ENCODE data around the gene KIF1C. TPM values are rescaled to one million over a fixed set of nuclear protein-coding genes. Genes with fewer than 3 reads are reported as not detected.

The KIF1C gene
- total RNA-seq, 1 donor from 2014 or later: 22.1 TPM

- H3K27ac ChIP-seq: no peak overlapping the region
- Mint-ChIP-seq H3K4me1 (peaks cover 3% of the 10 kb centered on the region), H3K36me3 (no peaks in the 10 kb centered on the region)
Observed at GRCh38 chr17:5033352-5034015, 35.7 kb downstream of the KIF1C start.

GRCh38 chr17:5034063-5034462 lies 36.3 kb downstream of the KIF1C start:
- no peaks in the 10 kb centered on the region for H3K79me2 ChIP-seq (ENCODE audit: low read depth)
- Mint-ChIP-seq H3K4me1 (peaks cover 3% of the 10 kb centered on the region), H3K4me3 (no peak overlapping the region), H3K27me3 (ENCODE audit: insufficient read depth, low read depth) (peaks cover 31% of the 10 kb centered on the region), H3K36me3 (no peaks in the 10 kb centered on the region), H3K9me3 (no peaks in the 10 kb centered on the region), H3K27ac (no peak overlapping the region)
- H4K20me1 ChIP-seq (ENCODE audit: low read depth): no peaks in the 10 kb centered on the region
- no peaks in the 10 kb centered on the region for H3K4me1 ChIP-seq
- no peak for DNase-seq (ENCODE audit: low spot score)
- H3K9ac ChIP-seq: no peak overlapping the region
- no peaks in the 10 kb centered on the region for H3K9me3 ChIP-seq (ENCODE audit: low read depth)
- no peak overlapping the region for H3K4me2 ChIP-seq
- no peaks in the 10 kb centered on the region for H3K36me3 ChIP-seq
- H3F3A ChIP-seq (ENCODE audit: low read depth): no peaks in the 10 kb centered on the region
- peaks cover 58% of the 10 kb centered on the region for H3K27me3 ChIP-seq
- H3K4me3 ChIP-seq: no peak overlapping the region
- H3K27ac ChIP-seq: no peak overlapping the region
- TF ChIP-seq EZH2phosphoT487 (IDR thresholded peaks at IDR 0.05): no peak
- TF ChIP-seq EZH2 (IDR thresholded peaks at IDR 0.05): no peak
- no peak for TF ChIP-seq CTCF (IDR thresholded peaks at IDR 0.05)
- no peak overlapping the region for H2AFZ ChIP-seq (replicated peaks)

More at GRCh38 chr17:5033352-5034015, 35.7 kb downstream of the KIF1C start:
- no peak overlapping the region for H2AFZ ChIP-seq (replicated peaks)
- H3K79me2 ChIP-seq (ENCODE audit: low read depth): no peaks in the 10 kb centered on the region
- no peak overlapping the region for H3K4me2 ChIP-seq
- H3K9me3 ChIP-seq (ENCODE audit: low read depth): no peaks in the 10 kb centered on the region
- H3K9ac ChIP-seq: no peak overlapping the region
- Mint-ChIP-seq H3K9me3 (no peaks in the 10 kb centered on the region), H3K27ac (no peak overlapping the region), H3K4me3 (no peak overlapping the region), H3K27me3 (ENCODE audit: insufficient read depth, low read depth) (peaks cover 31% of the 10 kb centered on the region)
- H3F3A ChIP-seq (ENCODE audit: low read depth): no peaks in the 10 kb centered on the region
- H3K27me3 ChIP-seq: peaks cover 58% of the 10 kb centered on the region
- no peaks in the 10 kb centered on the region for H3K36me3 ChIP-seq
- no peaks in the 10 kb centered on the region for H4K20me1 ChIP-seq (ENCODE audit: low read depth)
- TF ChIP-seq CTCF (IDR thresholded peaks at IDR 0.05) (no peak), EZH2phosphoT487 (IDR thresholded peaks at IDR 0.05) (no peak), EZH2 (IDR thresholded peaks at IDR 0.05) (no peak)
- no peak for DNase-seq (ENCODE audit: low spot score)
- no peaks in the 10 kb centered on the region for H3K4me1 ChIP-seq
- no peak overlapping the region for H3K4me3 ChIP-seq

GRCh38 chr17:5034651-5035050 lies 36.9 kb downstream of the KIF1C start:
- TF ChIP-seq EZH2phosphoT487 (IDR thresholded peaks at IDR 0.05) (no peak), CTCF (IDR thresholded peaks at IDR 0.05) (no peak), EZH2 (IDR thresholded peaks at IDR 0.05) (no peak)
- no peak for DNase-seq (ENCODE audit: low spot score)
- peaks cover 3% of the 10 kb centered on the region for H3K4me1 Mint-ChIP-seq
- Histone ChIP-seq H3K9me3 (ENCODE audit: low read depth) (no peaks in the 10 kb centered on the region), H4K20me1 (ENCODE audit: low read depth) (no peaks in the 10 kb centered on the region), H3K36me3 (no peaks in the 10 kb centered on the region), H3K9ac (no peak overlapping the region), H3K4me3 (no peak overlapping the region), H3F3A (ENCODE audit: low read depth) (no peaks in the 10 kb centered on the region), H3K27me3 (peaks cover 53% of the 10 kb centered on the region), H3K27ac (no peak overlapping the region), H2AFZ (replicated peaks) (no peak overlapping the region), H3K4me1 (no peaks in the 10 kb centered on the region), H3K4me2 (no peak overlapping the region), H3K79me2 (ENCODE audit: low read depth) (no peaks in the 10 kb centered on the region)
- H3K27ac Mint-ChIP-seq: no peak overlapping the region
- H3K4me3 Mint-ChIP-seq: no peak overlapping the region
- H3K9me3 Mint-ChIP-seq: no peaks in the 10 kb centered on the region
- H3K27me3 Mint-ChIP-seq (ENCODE audit: insufficient read depth, low read depth): peaks cover 28% of the 10 kb centered on the region
- H3K36me3 Mint-ChIP-seq: no peaks in the 10 kb centered on the region

All from neural progenitor cell (in vitro differentiated cells).